ENCODE data around the gene OR9A4. TPM values are rescaled to one million over a fixed set of nuclear protein-coding genes. Genes with fewer than 3 reads are reported as not detected.

Gene OR9A4
- total RNA-seq, 2 donors from 2014 or later = not detected

DNA sequence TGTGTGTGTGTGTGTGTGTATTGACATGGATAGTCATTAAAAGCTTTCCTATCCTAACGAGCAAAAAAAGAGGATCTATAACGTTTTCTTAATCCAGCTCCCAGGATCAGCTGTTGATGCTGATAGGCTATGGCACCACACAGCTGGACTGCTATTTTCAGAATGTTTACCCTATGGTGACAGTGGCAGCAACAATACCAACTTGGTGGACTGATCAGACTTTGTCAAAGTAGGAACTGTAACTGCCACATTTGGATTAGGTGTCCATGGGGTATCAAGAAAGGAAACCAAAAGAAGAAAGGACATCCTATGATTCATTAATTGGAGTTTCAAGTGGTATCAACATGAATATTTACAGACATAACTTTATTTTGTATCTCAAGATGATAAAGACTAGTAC, 33.3 kb downstream of the OR9A4 start:
- intact Hi-C loops (cut with DNase I) = no loop called here
- Histone ChIP-seq H3K27me3 (replicated peaks; ENCODE audit: insufficient read depth) (no peaks in the 10 kb centered on the region), H3K9me3 (no peaks in the 10 kb centered on the region), H3K27ac (no peak overlapping the region), H3K36me3 (no peaks in the 10 kb centered on the region), H3K4me1 (replicated peaks) (no peaks in the 10 kb centered on the region), H3K4me3 (no peak overlapping the region)
- no peak for DNase-seq (ENCODE audit: low spot score)
- TF ChIP-seq, protein P1, sequence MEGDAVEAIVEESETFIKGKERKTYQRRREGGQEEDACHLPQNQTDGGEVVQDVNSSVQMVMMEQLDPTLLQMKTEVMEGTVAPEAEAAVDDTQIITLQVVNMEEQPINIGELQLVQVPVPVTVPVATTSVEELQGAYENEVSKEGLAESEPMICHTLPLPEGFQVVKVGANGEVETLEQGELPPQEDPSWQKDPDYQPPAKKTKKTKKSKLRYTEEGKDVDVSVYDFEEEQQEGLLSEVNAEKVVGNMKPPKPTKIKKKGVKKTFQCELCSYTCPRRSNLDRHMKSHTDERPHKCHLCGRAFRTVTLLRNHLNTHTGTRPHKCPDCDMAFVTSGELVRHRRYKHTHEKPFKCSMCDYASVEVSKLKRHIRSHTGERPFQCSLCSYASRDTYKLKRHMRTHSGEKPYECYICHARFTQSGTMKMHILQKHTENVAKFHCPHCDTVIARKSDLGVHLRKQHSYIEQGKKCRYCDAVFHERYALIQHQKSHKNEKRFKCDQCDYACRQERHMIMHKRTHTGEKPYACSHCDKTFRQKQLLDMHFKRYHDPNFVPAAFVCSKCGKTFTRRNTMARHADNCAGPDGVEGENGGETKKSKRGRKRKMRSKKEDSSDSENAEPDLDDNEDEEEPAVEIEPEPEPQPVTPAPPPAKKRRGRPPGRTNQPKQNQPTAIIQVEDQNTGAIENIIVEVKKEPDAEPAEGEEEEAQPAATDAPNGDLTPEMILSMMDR (IDR thresholded peaks at IDR 0.05) = no peak
- WGBS = 56% methylated on average over 2 of the region's 2 CpGs

DNA sequence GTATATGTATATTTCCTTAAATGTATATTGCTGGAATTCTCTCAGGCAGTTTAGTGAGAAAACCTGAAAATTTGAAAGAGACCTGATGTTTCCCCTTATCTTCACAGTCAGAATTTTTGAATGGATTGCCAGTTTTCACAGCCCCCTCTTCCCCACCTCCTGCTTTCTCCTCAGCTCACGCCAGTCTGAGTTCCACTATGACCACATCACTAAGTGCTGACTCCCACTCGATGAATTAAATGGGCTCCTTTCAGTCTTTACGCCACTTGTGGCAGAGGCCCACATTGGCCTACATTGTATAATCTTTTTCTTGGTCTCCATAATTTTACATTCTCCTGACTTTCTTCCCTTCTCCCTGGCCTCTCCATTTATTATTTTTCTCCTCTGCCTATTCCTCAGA, 33.7 kb downstream of the OR9A4 start:
- Histone ChIP-seq H3K27ac (no peak overlapping the region), H3K36me3 (no peaks in the 10 kb centered on the region), H3K4me3 (no peak overlapping the region), H3K9me3 (no peaks in the 10 kb centered on the region), H3K27me3 (replicated peaks; ENCODE audit: insufficient read depth) (no peaks in the 10 kb centered on the region), H3K4me1 (replicated peaks) (no peaks in the 10 kb centered on the region)
- TF ChIP-seq, protein P1 (IDR thresholded peaks at IDR 0.05) = no peak
- TF ChIP-seq POLR2A (IDR thresholded peaks at IDR 0.05) = no peak
- intact Hi-C loops (cut with DNase I) = no loop called here
- no peak for DNase-seq (ENCODE audit: low spot score)
- WGBS = 79% methylated on average over 3 of the region's 3 CpGs

DNA sequence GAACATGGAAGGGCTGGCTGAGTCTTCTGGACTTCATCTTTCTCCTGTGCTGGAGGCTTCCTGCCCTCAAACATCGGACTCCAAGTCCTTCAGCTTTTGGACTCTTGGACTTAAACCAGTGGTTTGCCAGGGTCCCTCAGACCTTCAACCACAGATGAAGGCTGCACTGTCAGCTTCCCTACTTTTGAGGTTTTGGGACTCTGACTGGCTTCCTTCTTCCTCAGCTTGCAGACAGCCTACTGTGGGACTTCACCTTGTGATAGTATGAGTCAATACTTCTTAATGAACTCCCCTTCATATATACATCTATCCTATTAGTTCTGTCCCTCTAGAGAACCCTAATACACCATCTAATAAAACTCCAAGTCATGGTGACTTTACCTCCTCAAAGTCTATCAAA, 34.6 kb downstream of the OR9A4 start:
- intact Hi-C loops (cut with DNase I) = no loop called here
- Histone ChIP-seq H3K27ac (no peak overlapping the region), H3K4me1 (replicated peaks) (no peaks in the 10 kb centered on the region), H3K36me3 (no peaks in the 10 kb centered on the region), H3K9me3 (no peaks in the 10 kb centered on the region), H3K27me3 (replicated peaks; ENCODE audit: insufficient read depth) (no peaks in the 10 kb centered on the region), H3K4me3 (no peak overlapping the region)
- WGBS = 89% methylated on average over 1 of the region's 1 CpG
- DNase-seq (ENCODE audit: low spot score) = no peak
- TF ChIP-seq POLR2AphosphoS5 (IDR thresholded peaks at IDR 0.05) = no peak
- TF ChIP-seq POLR2A (IDR thresholded peaks at IDR 0.05) = no peak
- TF ChIP-seq, protein P1 (IDR thresholded peaks at IDR 0.05) = no peak

DNA sequence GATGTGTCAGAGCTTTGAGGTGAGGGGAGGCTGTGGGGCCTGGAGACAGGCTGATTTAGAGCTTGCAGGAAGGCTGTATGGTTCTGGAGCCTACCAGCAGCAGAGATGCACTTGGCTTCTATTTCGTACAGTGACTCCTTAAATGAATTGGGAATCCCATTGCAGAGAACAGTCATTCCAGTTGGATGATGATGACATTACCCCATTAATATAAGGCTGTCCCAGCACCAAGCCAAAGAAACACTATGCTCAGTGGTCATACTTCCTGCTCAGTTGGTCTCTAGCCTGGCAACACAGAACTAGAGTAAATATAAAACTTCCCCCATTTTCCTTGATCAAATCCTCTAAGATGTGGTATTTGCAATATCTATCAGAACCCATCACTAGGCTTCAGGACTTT, 36.3 kb downstream of the OR9A4 start:
- intact Hi-C loops (cut with DNase I) = no loop called here
- 93% methylated on average over 1 of the region's 1 CpG for WGBS
- Histone ChIP-seq H3K36me3 (no peaks in the 10 kb centered on the region), H3K9me3 (no peaks in the 10 kb centered on the region), H3K27me3 (replicated peaks; ENCODE audit: insufficient read depth) (no peaks in the 10 kb centered on the region), H3K4me1 (replicated peaks) (no peaks in the 10 kb centered on the region), H3K27ac (no peak overlapping the region), H3K4me3 (no peak overlapping the region)
- DNase-seq (ENCODE audit: low spot score) = no peak
- TF ChIP-seq POLR2AphosphoS5 (IDR thresholded peaks at IDR 0.05) (no peak), POLR2A (IDR thresholded peaks at IDR 0.05) (no peak)
- TF ChIP-seq, protein P1 (IDR thresholded peaks at IDR 0.05) = no peak

DNA sequence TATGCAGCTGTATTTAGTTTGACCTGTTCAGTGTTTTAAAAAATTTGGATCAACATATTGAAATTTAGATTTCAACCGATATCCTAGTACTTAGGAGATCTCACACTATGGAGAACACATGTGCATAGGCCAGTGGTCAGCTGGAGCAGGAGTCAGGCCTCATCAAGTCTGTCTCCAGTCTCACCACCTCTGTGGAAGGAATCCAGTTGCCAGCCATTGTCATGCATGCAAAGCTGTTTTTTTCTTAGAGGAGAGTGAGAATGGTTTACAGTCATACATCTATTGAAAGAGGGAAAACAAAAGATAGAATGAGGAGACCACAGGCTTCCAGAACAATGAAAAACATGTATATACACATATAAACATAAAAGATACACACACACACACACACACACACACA, 38.1 kb downstream of the OR9A4 start:
- Histone ChIP-seq H3K9me3 (no peaks in the 10 kb centered on the region), H3K36me3 (no peaks in the 10 kb centered on the region), H3K4me1 (replicated peaks) (no peaks in the 10 kb centered on the region), H3K27ac (no peak overlapping the region), H3K27me3 (replicated peaks; ENCODE audit: insufficient read depth) (no peaks in the 10 kb centered on the region), H3K4me3 (no peak overlapping the region)
- intact Hi-C loops (cut with DNase I) = no loop called here
- DNase-seq (ENCODE audit: low spot score) = no peak
- WGBS = 93% methylated on average over 1 of the region's 1 CpG
- TF ChIP-seq POLR2AphosphoS5 (IDR thresholded peaks at IDR 0.05) (no peak), POLR2A (IDR thresholded peaks at IDR 0.05) (no peak)
- TF ChIP-seq, protein P1 (IDR thresholded peaks at IDR 0.05) = no peak
